ENCODE results near the gene SCAPER.
A peak's percentile ranks its signal among the peaks of the same experiment; 100 is the strongest.
"Not testable (repeated sequence)": the region's sequence is repeated elsewhere in the genome, so short reads cannot be mapped to it uniquely, and the experiment has no call there.

Gene SCAPER

DNA sequence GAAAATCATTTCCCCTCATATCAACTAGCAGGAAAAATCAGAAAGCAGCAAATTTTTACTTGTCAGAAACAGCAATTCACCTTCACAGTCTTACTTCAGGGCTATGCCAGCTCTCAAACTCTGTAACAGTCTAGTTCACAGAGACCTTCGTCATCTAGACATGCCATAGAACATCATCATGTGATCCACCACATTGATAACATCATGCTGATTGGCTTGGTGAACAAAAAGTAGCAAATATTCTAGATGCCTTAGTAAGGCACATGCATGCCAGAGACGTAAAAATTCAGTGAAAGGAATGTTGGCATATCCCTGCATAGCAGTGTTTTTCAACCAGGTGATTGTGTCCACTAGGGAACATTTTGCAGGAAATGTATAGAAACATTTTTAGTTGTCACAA is 8.6 kb upstream of the SCAPER start:
- DNase-seq (ENCODE audit: low read depth) = no peak

- no peak for DNase-seq (ENCODE audit: low read depth)
Measured at GRCh38 chr15:76912430-76912829, 7.3 kb upstream of the SCAPER start.

DNA sequence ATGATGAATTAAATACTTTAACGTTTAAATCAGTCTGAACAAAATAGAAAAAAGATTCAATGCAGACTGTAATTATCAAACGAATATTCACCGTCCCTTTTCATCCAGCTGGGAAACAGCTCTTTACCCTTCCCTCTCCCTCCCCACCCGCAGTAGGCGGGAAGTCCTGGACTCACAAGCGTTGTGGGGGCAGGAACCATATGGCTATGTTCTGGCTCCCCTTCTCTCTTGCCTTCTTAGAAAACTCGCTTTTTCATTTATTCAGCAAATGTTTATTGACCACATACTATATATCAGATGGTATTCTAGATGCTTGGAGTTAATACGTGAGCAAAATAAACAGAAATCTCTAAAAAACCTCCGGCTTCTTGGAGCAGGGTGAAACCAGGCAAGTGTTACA is 715 bp upstream of the SCAPER start:
- DNase-seq (ENCODE audit: low read depth) = no peak

DNA sequence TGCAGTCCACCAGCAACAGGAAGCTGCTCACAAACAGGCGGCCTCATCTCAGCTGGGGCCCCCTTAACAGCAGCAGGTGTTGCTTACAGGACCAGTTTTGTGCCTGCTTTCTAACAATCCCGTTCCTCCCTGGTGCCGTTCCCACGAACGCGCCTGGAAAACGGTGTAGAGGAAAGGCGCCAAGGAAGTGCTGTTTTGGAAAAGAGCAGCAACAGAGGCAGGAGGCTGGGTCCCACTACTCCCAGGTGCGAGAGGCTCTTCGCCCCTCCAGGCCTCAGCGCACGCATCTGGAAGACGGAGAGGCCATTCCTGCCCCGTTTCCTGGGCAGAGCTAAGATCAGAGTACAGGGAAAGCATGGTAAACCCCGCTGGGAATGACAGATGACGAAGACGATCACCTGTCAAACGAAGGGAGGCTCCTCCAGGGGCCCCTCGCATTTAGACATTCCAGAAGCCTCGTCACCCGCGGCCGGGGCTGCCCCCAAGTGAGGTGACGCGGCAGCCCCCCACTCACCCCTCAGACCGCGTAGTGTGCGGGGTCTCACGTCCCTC is 603 bp downstream of the SCAPER start:
- no peak for DNase-seq (ENCODE audit: low read depth)

DNA sequence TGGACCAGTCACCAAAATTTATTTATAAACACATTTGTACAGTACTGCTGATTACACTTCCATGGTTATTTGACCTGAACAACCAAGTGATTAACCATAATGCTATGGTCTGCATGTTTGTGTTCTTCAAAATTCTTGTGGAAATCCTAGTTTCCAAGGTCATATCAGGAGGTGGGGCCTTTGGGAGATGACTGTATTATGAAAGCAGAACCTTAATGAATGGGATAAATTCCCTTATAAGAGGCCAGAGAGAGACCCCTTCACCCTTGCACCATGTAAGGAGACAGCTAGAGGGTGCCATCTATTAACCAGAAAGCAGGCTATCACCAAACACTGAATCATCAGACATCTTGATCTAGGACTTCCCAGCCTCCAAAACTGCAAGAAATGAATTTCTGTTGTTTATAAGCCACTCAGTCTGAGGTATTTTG is 1.9 kb downstream of the SCAPER start:
- no peak for DNase-seq (ENCODE audit: low read depth)

DNA sequence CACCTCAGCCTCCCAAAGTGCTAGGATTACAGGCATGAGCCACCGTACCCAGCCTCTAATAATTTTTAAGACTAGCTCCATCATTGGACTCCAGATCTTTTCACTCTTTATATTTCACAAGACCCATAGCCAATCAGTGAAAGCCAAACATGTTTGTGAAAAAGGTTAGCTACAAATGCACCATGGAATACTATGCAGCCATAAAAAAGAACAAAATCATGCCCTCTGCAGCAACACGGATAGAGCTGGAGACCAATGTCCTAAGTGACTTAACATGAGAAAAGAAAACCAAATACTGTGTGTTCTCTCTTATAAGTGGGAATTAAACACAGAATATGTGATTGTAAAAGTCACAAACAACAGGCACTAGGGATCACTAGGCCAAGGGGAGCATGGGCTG is 3.2 kb downstream of the SCAPER start:
- no peak for DNase-seq (ENCODE audit: low read depth)

DNA sequence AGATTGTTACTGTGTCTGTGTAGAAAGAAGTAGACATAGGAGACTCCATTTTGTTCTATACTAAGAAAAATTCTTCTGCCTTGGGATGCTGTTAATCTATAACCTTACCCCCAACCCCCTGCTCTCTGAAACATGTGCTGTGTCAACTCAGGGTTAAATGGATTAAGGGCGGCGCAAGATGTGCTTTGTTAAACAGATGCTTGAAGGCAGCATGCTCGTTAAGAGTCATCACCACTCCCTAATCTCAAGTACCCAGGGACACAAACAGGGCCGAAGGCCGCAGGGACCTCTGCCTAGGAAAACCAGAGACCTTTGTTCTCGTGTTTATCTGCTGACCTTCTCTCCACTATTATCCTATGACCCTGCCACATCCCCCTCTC is 5.2 kb downstream of the SCAPER start:
- not testable (repeated sequence) for DNase-seq (ENCODE audit: low read depth)

DNA sequence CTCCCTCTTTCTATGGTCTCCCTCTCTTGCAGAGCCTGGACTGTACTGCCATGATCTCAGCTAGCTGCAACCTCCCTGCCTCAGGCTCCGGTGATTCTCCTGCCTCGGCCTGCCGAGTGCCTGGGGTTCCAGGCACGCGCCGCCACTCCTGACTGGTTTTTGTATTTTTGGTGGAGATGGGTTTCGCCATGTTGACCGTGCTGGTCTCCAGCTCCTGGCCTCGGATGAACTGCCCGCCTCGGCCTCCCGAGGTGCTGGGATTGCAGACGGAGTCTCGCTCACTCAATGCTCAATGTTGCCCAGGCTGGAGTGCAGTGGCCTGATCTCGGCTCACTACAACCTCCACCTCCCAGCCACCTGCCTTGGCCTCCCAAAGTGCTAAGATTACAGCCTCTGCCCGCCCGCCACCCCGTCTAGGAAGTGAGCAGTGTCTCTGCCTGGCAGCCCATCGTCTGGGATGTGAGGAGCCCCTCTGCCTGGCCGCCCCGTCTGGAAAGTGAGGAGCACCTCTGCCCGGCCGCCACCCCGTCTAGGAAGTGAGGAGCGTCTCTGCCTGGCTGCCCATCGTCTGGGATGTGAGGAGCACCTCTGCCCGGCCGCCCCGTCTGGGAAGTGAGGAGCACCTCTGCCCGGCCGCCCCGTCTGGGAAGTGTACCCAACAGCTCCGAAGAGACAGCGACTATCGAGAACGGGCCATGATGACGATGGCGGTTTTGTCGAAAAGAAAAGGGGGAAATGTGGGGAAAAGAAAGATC is 5.8 kb downstream of the SCAPER start:
- not testable (repeated sequence) for DNase-seq (ENCODE audit: low read depth)

DNA sequence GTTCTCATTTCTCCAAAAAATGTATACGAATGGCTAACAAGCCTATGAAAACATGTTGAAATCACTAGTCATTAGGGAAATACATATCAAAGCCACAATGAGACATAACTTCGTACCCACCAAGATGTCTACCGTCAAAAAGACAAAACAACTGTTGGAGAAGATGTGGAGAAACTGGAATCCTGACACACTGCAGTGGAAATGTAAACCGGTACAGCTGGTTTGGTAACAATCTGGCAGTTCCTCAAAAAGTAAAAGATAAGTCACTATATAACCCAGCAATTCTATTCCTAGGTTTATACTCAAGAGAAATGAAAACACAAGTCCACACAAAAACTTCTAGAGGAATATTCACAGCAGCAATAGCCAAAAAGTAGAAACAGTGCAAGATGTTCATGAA is 7.0 kb downstream of the SCAPER start:
- DNase-seq (ENCODE audit: low read depth) = no peak

- DNase-seq (ENCODE audit: low read depth) = no peak
Measured at GRCh38 chr15:76894174-76894573, 11.0 kb downstream of the SCAPER start.

GRCh38 chr15:76892836-76893235 is 12.3 kb downstream of the SCAPER start:
- not testable (repeated sequence) for DNase-seq (ENCODE audit: low read depth)

- not testable (repeated sequence) for DNase-seq (ENCODE audit: low read depth)
Measured at GRCh38 chr15:76887280-76888141, 17.6 kb downstream of the SCAPER start.

DNA sequence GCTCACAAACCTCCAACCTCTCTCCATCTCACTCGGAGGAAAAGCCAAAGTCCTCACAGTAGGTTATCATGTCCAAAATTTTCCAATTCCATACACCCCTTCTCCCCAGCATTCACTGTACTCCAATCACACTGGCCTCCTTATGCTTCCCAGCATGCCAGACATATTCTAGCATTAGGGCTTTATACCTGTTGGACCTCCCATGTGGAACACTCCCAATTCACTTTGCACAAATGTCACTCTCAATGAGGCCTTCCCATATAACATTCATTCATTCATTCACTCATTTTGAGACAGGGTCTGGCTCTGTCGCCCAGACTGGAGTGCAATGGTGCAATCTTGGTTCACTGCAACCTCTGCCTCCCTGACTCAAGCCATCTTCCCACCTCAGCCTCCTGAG is 19.9 kb downstream of the SCAPER start:
- no peak for DNase-seq (ENCODE audit: low read depth)

DNA sequence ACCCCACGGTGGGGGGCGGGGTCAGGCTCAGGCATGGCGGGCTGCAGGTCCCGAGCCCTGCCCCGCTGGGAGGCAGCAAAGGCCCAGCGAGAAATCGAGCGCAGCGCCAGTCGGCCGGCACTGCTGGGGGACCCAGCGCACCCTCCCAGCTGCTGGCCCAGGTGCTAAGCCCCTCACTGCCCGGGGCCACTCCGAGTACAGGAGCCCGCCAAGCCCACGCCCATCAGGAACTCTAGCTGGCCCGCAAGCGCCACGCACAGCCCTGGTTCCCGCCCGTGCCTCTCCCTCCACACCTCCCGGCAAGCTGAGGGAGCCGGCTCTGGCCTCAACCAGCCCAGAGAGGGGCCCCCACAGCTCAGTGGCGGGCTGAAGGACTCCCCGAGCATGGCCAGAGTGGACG is 29.2 kb downstream of the SCAPER start:
- DNase-seq (ENCODE audit: low read depth) = no peak

- not testable (repeated sequence) for DNase-seq (ENCODE audit: low read depth)
Measured at GRCh38 chr15:76873066-76873465, 32.1 kb downstream of the SCAPER start.

- no peak for DNase-seq (ENCODE audit: low read depth)
Measured at GRCh38 chr15:76871930-76872329, 33.2 kb downstream of the SCAPER start.

DNA sequence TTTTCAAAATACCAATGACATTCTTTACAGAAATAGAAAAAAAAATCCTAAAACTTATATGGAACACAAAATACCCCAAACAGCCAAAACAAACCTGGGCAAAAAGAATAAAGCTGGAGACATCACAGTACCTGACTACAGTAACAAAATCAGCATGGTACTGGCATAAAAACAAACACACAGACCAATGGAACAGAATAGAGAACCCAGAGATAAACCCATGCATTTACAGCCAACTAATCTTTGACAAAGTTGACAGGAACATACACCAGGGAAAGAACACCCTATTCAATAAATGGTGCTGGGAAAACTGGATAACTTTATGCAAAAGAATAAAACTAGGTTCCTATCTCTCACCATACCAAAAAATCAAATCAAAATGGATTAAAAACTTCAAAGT is 36.4 kb downstream of the SCAPER start:
- no peak for DNase-seq (ENCODE audit: low read depth)

- peak; percentile 22 for DNase-seq (ENCODE audit: low read depth)
Measured at GRCh38 chr15:76866716-76867321, 38.3 kb downstream of the SCAPER start.

DNA sequence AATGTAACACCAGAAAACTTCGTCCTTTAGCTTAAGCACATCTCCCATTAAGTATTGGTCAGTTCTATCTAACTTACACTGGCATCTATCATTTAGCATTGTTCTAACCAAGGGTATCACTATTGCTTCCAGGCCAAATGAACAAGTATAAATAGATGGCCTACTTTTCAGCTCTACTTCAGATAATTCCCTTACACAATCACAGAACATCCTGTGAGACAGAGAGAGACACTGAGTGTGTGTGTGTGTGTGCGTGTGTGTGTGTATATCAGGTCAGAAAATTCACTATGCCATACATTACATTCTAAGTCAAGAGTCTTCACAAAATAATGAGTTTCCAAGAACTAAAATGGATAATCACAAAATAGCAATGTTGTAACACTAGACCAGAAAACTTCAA is 39.1 kb downstream of the SCAPER start:
- DNase-seq (ENCODE audit: low read depth) = no peak

- no peak for DNase-seq (ENCODE audit: low read depth)
Measured at GRCh38 chr15:76865548-76865991, 39.6 kb downstream of the SCAPER start.

GRCh38 chr15:76864586-76864985 is 40.6 kb downstream of the SCAPER start:
- DNase-seq (ENCODE audit: low read depth) = no peak

DNA sequence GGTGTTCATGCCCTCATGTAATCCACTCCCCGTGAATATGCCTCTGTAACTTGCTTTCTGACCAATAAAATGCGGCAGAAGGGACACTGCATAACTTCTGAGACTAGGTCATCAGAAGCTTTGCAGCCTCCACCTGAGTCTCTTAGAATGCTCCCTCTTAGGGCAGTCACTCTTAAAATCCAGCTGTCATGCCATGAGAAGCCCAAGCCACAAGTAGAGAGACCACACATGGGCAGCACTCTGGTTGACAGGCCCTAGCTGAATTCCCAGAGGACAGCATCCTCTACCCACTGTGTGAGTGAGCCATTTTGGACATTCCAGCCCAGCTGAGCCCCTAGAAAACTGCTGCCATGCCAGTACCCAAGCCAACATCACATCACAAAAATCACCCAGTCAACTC is 41.4 kb downstream of the SCAPER start:
- no peak for DNase-seq (ENCODE audit: low read depth)

DNA sequence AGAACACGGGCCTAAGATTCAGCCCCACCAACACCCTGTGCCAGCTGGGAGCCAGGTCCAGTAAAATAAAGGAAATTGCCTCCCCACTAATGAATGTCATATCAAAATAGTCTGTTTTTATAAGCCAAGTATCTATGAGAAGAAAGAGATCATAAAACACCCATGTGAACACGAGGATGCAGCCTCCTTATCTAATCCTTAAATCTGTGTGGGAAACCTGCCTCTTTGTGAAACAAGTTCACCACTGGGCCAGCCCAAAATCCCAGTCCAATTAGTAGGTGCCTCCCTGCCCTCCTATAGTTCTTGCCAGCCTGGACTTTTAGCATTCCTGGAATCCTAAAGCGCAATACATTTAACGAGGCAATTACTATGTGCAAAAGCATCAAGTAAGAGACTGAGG is 42.0 kb downstream of the SCAPER start:
- DNase-seq (ENCODE audit: low read depth) = no peak
